GM19351 (cell line): ENCODE measurements around the gene TTC21A.
"Not testable (repeated sequence)": the region's sequence is repeated elsewhere in the genome, so short reads cannot be mapped to it uniquely, and the experiment has no call there.

Experiments used
- ATAC-seq: cut with Tn5 transposase; IDR thresholded peaks from one replicate; pipeline ENCODE4 v1.9.1; 2021; ENCODE audit warnings: mild to moderate bottlenecking, moderate library complexity; ENCODE audit not compliant: unreplicated experiment

The TTC21A gene, protein sequence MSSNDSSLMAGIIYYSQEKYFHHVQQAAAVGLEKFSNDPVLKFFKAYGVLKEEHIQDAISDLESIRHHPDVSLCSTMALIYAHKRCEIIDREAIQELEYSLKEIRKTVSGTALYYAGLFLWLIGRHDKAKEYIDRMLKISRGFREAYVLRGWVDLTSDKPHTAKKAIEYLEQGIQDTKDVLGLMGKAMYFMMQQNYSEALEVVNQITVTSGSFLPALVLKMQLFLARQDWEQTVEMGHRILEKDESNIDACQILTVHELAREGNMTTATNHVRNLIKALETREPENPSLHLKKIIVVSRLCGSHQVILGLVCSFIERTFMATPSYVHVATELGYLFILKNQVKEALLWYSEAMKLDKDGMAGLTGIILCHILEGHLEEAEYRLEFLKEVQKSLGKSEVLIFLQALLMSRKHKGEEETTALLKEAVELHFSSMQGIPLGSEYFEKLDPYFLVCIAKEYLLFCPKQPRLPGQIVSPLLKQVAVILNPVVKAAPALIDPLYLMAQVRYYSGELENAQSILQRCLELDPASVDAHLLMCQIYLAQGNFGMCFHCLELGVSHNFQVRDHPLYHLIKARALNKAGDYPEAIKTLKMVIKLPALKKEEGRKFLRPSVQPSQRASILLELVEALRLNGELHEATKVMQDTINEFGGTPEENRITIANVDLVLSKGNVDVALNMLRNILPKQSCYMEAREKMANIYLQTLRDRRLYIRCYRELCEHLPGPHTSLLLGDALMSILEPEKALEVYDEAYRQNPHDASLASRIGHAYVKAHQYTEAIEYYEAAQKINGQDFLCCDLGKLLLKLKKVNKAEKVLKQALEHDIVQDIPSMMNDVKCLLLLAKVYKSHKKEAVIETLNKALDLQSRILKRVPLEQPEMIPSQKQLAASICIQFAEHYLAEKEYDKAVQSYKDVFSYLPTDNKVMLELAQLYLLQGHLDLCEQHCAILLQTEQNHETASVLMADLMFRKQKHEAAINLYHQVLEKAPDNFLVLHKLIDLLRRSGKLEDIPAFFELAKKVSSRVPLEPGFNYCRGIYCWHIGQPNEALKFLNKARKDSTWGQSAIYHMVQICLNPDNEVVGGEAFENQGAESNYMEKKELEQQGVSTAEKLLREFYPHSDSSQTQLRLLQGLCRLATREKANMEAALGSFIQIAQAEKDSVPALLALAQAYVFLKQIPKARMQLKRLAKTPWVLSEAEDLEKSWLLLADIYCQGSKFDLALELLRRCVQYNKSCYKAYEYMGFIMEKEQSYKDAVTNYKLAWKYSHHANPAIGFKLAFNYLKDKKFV (N-terminal part only)

DNA sequence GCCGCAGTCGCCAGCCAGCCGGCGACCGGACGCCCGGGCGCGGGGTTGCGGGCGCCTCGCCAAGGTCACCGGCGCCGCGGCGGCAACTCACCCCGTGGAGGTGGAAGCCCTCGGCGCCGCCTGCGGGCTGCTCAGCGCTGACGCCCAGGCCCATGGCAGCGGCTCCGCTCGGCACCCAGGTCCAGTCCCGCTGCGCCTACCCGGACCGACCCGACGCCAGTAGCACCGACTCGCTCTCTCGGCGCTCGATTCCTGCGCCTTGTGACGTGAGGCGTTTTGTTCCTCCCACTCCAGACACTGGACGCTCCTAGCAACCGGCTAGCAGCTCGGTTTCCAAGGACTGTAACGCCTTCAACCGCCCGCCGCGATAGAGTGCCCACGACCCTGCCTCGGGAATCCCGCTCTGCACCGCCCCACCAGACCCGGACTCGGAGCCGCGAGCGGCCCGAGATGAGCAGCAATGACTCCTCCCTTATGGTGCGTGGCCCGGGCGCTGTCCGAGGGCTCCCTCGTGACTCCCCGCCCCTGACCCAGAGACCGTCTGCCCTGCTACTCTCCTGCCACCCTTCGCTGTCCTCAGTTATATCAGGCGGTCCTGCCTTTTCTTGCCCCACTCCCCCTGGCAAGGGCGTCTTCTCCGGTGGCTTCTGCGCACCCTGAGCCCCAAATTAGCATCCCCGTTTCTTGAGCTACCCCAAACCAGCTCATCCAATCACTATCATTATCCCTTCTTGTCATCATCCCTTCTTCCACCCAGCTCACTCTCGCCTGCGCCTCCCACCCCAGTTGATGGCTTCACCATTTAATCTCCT, at the start of gene TTC21A, which contains the start of gene GORASP1:
TTC21A (plus strand) TSS at position 293 of the 812 bp plus-strand sequence; CDS start at position 451, 158 bp downstream.
GORASP1 (minus strand) TSS at position 240 of the 812 bp plus-strand sequence; CDS start at position 154, 86 bp downstream.
- peak; percentile 60 for ATAC-seq

DNA sequence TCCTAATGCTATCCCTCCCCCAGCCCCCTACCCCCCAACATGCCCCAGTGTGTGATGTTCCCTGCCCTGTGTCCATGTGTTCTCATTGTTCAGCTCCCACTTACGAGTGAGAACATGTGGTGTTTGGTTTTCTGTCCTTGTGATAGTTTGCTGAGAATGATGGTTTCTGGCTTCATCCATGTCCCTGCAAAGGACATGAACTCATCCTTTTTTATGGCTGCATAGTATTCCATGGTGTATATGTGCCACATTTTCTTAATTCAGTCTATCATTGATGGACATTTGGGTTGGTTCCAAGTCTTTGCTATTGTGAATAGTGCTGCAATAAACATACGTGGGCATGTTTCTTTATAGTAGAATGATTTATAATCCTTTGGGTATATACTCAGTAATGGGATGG, 46.3 kb upstream of the TTC21A start:
- not testable (repeated sequence) for ATAC-seq

DNA sequence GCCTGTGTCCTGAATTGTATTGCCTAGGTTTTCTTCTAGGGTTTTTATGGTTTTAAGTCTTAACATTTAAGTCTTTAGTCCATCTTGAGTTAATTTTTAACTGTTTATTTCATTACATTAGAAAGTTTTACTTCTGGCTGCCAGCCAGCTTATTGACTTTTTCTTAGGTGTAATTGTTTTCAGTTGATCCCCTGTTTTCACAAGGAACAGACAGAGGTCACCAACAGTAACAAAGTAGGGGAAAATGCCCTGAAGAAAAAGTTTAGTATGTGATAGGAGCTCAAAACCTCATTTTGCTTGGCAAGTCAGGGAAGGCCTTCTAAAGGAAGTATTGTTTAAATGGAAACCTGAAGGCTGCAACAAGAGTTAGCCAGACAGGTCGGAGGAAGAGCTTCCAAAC, 45.3 kb upstream of the TTC21A start:
- ATAC-seq, result no peak

DNA sequence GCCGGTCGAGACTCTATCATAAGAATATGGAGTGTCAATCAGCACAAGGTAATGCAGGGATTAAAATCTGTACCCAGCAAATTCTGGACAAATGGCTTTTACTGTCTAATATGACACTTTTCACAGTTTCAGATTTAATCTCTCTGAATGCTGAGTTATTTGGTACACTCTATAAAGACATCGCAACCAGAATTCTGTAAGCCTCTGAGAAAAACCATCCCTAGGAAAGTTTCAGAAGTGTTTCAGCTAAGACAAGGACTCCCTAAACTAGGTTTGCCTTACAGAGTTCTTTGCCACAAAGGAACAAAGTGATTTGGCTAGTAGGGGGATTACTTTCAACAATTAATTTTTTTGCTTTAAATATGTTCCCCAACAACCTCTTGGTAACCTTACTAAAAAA, 44.3 kb upstream of the TTC21A start:
- ATAC-seq, result no peak

DNA sequence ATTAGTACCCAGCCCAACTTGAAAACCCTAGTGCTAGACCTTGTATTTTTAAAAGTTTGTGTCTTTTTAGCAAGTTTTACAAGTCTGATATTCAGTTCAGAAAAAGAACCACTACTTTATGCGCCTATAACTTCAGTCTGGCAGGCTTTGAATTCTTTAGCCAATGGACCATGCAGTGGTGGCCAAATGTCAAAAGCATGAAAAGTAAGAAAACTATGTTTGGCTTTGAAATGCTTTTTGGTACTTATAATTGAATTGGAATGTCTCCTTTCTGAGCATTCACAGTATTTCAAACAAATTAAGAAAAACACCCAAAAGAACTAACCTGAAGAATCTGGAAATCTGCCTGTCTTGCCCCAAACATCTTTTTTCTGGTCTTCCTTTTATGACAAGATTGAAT, 42.8 kb upstream of the TTC21A start:
- no peak for ATAC-seq

DNA sequence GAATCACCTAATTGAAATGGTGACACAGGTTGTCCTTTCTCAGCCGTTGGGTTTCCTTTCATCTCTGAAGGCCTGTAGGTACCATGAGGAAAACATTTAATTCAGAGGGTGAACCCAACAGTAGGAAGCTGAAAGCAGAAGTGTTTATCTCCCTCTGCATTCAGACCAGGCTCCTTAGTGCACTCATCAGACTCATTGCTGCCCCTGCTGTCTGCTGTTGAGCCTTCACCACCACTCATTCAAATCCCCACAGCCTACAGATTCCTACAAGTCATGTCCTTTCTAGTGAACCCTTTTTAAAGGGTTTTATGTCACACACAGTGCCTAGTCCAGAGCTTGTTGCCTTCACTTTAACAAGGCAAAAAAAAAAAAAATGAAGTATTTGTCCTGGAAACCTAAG, 42.3 kb upstream of the TTC21A start:
- ATAC-seq, result peak; percentile 100

DNA sequence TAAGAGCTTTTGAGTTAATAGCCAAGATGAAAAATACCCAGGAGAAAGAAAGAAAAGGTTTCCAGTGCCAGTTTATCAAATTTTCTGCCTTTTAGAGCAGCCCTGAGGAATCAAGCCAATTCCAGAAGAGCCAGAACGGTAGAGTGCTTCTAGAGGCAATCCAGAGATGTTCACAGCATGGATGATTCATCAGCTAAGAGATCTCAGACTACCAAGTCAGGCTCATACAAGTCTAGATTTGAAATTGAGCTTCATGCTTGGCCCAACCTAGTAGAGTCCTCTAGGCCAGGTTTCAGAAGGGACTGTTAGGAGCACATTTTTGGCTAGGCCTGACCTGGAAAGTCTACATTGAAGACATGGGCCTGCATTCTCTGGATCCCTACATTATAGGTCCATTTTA, 40.2 kb upstream of the TTC21A start:
- ATAC-seq, result no peak

DNA sequence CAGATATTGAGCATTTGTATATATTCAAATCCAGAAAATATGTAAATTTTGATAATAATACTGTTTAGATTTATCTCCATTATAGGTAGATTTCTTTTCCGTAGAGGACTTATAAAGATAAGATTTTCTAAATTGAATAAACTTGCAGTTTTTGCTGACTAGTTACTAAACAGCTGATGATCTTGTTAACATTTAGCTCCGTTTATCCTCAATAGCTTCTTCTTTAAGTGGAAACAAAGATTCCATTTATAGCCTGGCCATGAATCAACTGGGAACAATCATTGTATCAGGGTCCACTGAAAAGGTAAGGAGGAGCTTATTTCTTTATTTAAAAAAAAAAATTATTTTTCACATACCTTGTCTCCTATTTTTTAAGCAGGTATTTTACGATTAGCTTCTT, 38.9 kb upstream of the TTC21A start:
- no peak for ATAC-seq

DNA sequence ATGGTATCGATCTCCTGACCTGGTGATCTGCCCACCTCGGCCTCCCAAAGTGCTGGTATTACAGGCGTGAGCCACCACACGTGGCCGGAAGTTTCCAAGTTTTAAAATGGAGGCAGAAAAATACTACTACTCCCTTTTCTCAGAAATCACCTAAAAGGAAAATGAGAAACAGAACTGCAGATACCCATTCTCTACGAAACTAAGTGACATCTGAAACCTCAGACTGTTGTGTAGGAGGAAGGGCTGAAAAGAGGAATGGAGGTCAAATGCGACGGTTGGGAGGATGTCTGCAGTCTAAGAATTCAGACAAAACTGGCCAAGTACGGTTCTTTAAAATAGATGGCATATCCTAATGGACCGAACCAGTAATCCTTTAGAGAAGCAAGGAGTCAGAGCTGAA, 31.6 kb upstream of the TTC21A start:
- peak; percentile 73 for ATAC-seq

DNA sequence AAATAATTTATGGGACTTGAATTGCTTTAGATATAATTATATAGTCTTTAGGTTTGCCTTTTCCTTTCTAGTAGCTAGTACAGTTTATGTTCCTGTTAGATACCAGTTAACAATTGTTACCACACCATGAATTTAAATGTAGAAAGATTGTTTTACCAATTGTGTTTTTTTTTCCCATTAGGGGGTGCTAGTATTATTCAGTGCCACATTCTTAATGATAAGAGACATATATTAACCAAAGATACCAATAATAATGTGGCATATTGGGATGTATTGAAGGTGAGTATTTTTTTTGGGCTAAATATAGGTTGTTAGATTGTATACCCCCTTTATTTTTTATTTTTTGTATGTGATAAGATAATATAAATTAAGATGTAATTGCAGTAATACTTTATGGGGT, 27.9 kb upstream of the TTC21A start:
- no peak for ATAC-seq

DNA sequence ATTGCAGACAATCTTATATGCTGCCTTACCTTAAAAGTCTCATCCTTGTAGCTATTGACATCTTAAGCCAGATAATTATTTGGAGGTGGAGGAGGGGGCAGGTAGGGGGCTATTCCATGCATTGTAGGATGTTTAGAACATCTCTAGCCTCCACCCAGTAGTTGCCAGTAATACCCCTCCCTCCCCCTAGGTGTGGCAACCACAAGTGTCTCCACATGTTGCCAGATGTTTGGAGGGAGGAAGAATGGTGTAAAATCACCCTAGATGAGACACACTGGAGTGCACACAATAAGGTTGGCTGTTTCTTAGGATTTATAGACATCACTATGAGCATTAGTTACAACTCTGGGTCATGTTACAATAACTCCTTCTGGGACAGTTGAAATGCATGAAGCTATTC, 27.5 kb upstream of the TTC21A start:
- ATAC-seq, result no peak

DNA sequence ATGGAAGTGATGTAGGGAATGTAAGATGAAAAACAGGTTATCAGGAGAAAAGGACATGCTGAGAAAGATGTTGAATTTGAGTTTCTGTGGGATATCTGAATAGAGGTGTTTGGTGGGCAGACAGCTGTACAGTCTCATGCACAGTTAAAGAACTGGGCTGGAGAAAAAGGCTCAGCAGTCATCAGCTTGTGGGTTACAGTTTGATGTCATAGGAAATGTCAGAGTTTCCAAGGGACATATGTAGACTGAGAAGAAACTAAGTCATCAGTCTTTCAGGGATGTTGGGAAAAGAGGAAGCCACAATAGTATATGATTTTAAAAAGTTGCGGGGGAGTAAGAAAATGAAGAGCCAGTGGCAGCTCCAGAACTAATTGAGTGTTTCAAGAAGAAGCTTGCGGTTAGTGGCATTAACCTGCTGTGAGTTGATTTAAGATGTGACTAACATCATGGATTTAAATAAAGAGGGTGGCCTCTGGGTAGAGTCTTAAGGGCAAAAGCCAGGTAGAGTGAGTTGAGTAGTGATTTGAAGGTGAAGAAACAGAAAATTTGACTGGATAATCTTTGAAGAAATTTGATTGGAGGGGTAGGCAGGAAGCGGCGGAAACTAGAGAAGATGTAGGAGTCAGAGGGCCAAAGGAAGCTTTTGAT, 24.7 kb upstream of the TTC21A start:
- no peak for ATAC-seq

DNA sequence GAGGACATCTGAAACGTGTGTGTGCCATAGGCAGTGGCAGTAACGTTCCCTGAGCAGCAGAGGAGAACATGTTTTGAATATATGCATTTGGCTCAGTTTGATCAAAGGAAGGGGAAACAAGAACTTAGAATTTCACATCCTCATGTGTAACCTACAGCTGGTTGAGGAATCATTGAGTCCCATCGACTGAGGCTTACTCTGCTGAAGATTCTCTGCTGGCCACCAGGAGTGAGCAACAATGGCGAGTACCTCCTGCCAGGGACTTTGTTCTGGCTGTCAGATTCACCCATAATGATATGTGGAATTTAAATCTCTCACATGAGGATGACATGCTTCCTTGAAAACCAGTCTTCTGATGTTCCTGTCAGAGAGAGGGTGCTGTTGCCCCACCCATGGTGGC, 21.3 kb upstream of the TTC21A start:
- peak; percentile 81 for ATAC-seq

DNA sequence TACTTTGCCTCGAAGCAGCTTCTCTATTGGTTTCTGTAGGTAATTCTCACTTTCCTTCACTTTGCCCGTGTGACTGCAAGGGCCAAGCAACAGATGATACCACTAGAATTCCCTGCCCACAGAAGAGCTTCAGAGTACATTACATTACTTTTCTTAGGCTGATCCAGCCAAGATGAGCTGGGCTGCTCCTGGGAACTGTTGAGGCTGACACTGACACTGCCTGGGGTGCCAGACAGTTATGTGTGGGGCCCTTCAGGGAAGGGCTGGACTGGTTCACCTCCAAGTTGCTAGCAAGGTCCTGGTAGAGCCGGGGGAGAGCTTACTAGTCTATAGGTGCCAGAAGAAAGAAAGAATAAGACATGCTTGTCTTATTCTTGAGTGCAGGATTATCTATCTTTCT, 19.0 kb upstream of the TTC21A start:
- no peak for ATAC-seq

DNA sequence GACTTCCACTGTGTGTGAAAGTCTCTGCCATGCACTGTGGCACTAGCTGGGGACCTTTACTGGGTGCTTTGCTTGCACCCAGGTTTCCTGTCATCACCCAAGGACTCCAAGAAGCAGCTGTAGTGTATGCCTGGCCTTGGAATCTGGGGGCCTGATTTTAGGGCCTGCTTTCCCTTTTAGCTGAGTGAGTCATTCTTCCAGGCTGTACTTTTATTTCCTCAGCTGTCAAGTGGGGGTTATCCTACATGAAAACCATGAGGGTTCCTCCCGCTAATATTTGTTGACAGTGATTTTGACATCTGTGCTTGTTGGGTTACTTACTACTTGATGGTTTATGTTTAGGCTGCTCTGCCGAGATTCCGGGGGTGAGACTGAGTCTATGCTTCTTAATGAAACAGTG, 18.6 kb upstream of the TTC21A start:
- ATAC-seq, result no peak

DNA sequence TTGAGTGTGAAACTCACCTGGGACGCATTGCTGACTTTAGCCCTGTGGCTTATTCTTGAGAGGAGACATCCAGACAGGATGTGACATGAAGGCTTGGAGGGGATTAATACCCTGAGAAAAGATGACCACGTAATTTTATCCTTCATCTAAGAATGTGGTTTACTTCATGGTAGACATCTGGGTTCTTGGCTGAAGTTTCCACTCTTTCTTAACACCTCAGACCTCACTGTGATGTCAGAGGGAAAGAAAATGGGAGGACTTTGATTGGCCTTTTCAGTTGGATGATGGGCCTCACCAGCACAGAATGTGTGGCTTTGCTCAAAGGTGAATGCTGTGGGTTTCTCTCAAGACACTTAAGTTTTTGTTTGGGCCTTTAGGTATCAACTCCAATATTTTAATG, 16.6 kb upstream of the TTC21A start:
- no peak for ATAC-seq

DNA sequence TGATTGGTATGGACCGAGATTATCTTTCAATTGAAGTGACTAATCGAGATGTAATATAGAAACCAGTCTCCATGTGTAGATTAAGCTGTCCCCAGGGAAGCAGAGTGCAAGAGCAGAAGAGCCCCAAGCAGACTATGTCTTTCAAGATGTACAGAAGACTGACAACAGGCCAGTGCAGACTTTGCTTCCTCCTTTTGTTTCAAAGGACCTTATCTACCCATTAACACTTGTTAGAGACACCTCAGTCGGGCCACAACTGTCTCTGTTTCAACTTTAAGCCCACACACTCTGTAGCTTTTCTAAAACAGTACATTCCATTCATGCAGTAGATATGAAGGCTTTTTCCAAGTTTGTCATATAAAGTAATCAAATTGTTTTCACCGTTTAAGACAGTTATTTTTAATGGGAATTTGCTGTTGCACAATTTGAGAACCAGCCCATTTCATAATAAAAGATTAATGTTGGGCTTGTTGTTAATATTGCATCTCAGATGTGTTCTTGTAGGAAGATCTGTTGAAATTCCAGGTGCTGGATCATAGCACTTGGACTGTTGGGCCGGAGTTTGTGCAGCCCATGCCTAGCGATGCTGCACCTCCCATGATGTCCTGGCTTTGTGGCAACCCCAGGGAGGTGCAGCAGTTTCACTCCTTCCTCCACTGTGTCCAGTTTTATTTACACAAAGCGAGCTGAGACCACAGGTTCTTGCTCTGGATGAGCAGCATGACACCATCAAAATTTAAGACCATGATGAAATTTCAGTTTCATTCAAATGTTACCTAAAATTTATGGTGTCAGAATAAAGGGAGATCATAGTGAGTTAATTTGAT, 12.4 kb upstream of the TTC21A start:
- no peak for ATAC-seq

DNA sequence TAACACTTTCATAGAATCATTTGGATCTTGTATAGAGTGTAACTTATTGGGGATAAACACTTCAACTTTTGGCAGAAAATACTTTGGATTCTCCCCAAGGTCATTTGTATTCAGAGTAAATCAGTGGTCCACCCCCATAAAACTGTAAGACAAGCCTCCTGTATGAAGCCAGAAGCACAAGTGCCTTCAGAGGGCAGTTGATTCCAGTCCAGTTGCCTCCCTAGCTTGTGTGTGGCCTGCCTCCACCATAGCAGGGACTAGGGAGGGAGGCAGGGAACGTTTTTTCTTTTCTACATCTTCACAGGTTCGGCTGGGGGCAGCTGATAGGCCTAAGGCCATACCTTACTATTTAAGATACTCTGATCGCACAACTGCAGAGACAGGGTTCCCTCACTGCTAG, 11.7 kb upstream of the TTC21A start:
- no peak for ATAC-seq

DNA sequence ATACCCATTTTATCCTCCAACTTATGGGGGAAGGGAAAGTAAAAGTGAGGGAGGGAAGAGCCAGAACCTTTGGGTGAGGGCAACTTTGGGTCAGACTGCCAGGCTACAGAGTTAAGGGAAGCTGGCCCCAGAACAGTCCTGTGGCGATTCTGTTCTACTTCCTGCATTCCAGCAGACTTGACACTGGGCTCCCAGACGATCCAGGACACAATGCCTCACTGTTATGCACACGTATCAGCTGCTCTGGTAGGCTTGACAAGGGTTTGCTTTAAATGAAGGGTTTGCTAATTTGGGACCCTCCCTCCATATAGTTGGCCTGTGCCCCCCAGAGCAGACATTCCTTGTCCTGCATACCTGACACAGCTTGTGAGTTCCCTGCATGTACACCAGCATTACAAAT, 10.7 kb upstream of the TTC21A start:
- ATAC-seq, result no peak
